RWPE2 (cell line): ENCODE measurements around the gene MEIS1.

Experiments used
- ATAC-seq: fragments of 200-7000 bp; cut with Tn5 transposase; 3 replicates; pipeline ENCODE4 v1.9.1; 2021; ENCODE audit warnings: low read depth
- DNase-seq: peaks from one replicate; pipeline ENCODE4 v3.0.0-alpha.2; 2020; ENCODE audit warnings: low spot score
- H3K27ac ChIP-seq: fragments of 450-650 bp; 2 replicates; pipeline ENCODE4 v1.5.1; 2017; ENCODE audit warnings: mild to moderate bottlenecking; ENCODE audit not compliant: poor library complexity, severe bottlenecking
- H3K27me3 ChIP-seq: fragments of 250-450 bp; sonication (Bioruptor Pico); 2 replicates; pipeline ENCODE4 v1.5.1; 2021; ENCODE audit warnings: mild to moderate bottlenecking, moderate library complexity; ENCODE audit not compliant: insufficient read depth, poor library complexity, severe bottlenecking
- H3K36me3 ChIP-seq: fragments of 250-450 bp; sonication (Bioruptor Pico); 2 replicates; pipeline ENCODE4 v1.5.1; 2020; ENCODE audit warnings: low read depth, mild to moderate bottlenecking, moderate library complexity
- H3K4me1 ChIP-seq: fragments of 250-450 bp; sonication (Bioruptor Pico); 2 replicates; pipeline ENCODE4 v1.5.1; 2021; ENCODE audit warnings: mild to moderate bottlenecking, moderate library complexity; ENCODE audit not compliant: insufficient read depth, poor library complexity, severe bottlenecking
- H3K4me3 ChIP-seq: fragments of 250-450 bp; sonication (Bioruptor Pico); 2 replicates; pipeline ENCODE4 v1.5.1; 2021; ENCODE audit warnings: mild to moderate bottlenecking, moderate library complexity; ENCODE audit not compliant: severe bottlenecking
- H3K9me3 ChIP-seq: fragments of 250-450 bp; sonication (Bioruptor Pico); 2 replicates; pipeline ENCODE4 v1.5.1; 2021; ENCODE audit warnings: mild to moderate bottlenecking, moderate library complexity; ENCODE audit not compliant: severe bottlenecking
- CTCF ChIP-seq: fragments of 450-650 bp; IDR thresholded peaks from one replicate; pipeline ENCODE4 v1.5.1; 2017; ENCODE audit warnings: mild to moderate bottlenecking, moderate library complexity; ENCODE audit not compliant: poor library complexity, severe bottlenecking

The MEIS1 gene

GRCh38 chr2:66437109-66437690, 2.3 kb downstream of the MEIS1 start:
- Histone ChIP-seq H3K9me3 (no peaks in the 10 kb centered on the region), H3K4me3 (peak overlapping the region; percentile 81), H3K27ac (peak overlapping the region; percentile 80), H3K27me3 (no peaks in the 10 kb centered on the region), H3K36me3 (peaks cover 25% of the 10 kb centered on the region), H3K4me1 (no peaks in the 10 kb centered on the region)
- no peak for TF ChIP-seq CTCF
- DNase-seq (no peak), ATAC-seq (no peak)

- no peaks in the 10 kb centered on the region for H3K4me1 ChIP-seq
- ATAC-seq = no peak
- DNase-seq = no peak
- no peak for TF ChIP-seq CTCF
- peaks cover 32% of the 10 kb centered on the region for H3K36me3 ChIP-seq
- H3K27ac ChIP-seq = peak overlapping the region; percentile 80
- peak overlapping the region; percentile 81 for H3K4me3 ChIP-seq
- no peaks in the 10 kb centered on the region for H3K27me3 ChIP-seq
- H3K9me3 ChIP-seq = no peaks in the 10 kb centered on the region
These were observed 3.0 kb downstream of the MEIS1 start for GRCh38 chr2:66437691-66438497.

GRCh38 chr2:66438498-66438833, 3.5 kb downstream of the MEIS1 start:
- Histone ChIP-seq H3K27ac (peak overlapping the region; percentile 80), H3K36me3 (peaks cover 38% of the 10 kb centered on the region), H3K27me3 (no peaks in the 10 kb centered on the region), H3K4me1 (no peaks in the 10 kb centered on the region), H3K9me3 (no peaks in the 10 kb centered on the region), H3K4me3 (peak overlapping the region; percentile 81)
- ATAC-seq (no peak), DNase-seq (no peak)
- TF ChIP-seq CTCF = no peak

GRCh38 chr2:66438891-66439811, 4.2 kb downstream of the MEIS1 start:
- DNase-seq = no peak
- ATAC-seq = no peak
- no peaks in the 10 kb centered on the region for H3K4me1 ChIP-seq
- no peaks in the 10 kb centered on the region for H3K27me3 ChIP-seq
- H3K27ac ChIP-seq = peak overlapping the region; percentile 80
- H3K4me3 ChIP-seq = peak overlapping the region; percentile 81
- no peaks in the 10 kb centered on the region for H3K9me3 ChIP-seq
- TF ChIP-seq CTCF = no peak
- H3K36me3 ChIP-seq = peaks cover 44% of the 10 kb centered on the region
